ENCODE results near the gene BTF3L4. TPM values are rescaled to one million over a fixed set of nuclear protein-coding genes. Genes with fewer than 3 reads are reported as not detected.
A peak's percentile ranks its signal among the peaks of the same experiment; 100 is the strongest.
"Not testable (repeated sequence)": the region's sequence is repeated elsewhere in the genome, so short reads cannot be mapped to it uniquely, and the experiment has no call there.

BTF3L4 gene
- total RNA-seq, result 10 to 100 TPM; 20.2 to 29.8 TPM

- peaks cover 27% of the 10 kb centered on the region for H3K4me1 Mint-ChIP-seq
Measured at GRCh38 chr1:52056163-52056936, at the start of gene BTF3L4. Gene BTF3L4, plus strand, starts transcription at chr1:52056295. Its CDS starts 3,553 bp downstream, at chr1:52059848.

DNA sequence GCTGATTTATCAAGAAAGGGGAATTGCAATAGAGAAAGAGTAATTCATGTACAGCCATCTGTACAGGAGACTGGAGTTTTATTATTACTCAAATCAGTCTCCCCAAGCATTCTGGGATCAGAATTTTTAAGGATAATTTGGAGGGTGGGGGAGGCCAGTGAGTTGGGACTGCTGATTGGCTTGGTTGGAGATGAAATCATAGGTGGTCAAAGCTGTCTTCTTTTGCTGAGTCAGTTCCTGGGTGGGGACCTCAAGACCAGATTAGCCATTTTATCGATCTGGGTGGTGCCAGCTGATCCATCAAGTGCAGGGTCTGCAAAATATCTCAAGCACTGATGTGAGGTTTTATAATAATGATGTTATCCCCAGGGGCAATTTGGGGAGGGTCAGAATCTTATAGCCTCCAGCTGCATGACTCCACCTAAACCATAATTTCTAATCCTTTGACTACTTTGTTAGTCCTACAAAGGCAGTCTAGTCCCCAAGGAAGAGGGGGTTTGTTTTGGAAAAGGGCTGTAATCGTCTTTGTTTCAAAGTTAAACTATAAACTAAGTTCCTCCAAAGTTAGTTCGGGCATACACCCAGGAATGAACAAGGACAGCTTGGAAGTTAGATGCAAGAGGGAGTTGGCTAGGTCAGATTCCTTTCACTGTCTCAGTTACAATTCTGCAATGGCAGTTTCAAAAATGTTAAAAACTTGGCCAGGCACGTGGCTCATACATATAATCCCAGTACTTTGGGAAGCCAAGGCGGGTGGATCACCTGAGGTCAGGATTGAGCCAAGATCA lies 48.7 kb upstream of the BTF3L4 start:
- ATAC-seq (replicated peaks), result no peak
- Mint-ChIP-seq H3K36me3 (ENCODE audit: low read depth) (no peaks in the 10 kb centered on the region), H3K9me3 (no peaks in the 10 kb centered on the region), H3K4me3 (no peak overlapping the region), H3K27me3 (peaks cover 13% of the 10 kb centered on the region), H3K27ac (no peak overlapping the region), H3K4me1 (no peaks in the 10 kb centered on the region)

More at GRCh38 chr1:52056163-52056936, at the start of gene BTF3L4:
- peak within 1 kb of the TSS; percentile 98 for H3K27ac Mint-ChIP-seq
- H3K4me3 Mint-ChIP-seq, result peak within 1 kb of the TSS; percentile 100
- peak; percentile 94 for ATAC-seq (replicated peaks)
- peaks cover 85% of the 10 kb centered on the region for H3K36me3 Mint-ChIP-seq (ENCODE audit: low read depth)
- H3K27me3 Mint-ChIP-seq, result no peaks in the 10 kb centered on the region
- H3K9me3 Mint-ChIP-seq, result no peaks in the 10 kb centered on the region

GRCh38 chr1:52008071-52008809 lies 47.9 kb upstream of the BTF3L4 start:
- H3K27ac Mint-ChIP-seq, result no peak overlapping the region
- H3K36me3 Mint-ChIP-seq (ENCODE audit: low read depth), result no peaks in the 10 kb centered on the region
- peaks cover 13% of the 10 kb centered on the region for H3K27me3 Mint-ChIP-seq
- H3K4me3 Mint-ChIP-seq, result no peak overlapping the region
- no peak for ATAC-seq (replicated peaks)
- no peaks in the 10 kb centered on the region for H3K4me1 Mint-ChIP-seq
- H3K9me3 Mint-ChIP-seq, result no peaks in the 10 kb centered on the region

GRCh38 chr1:52022133-52022532 lies 34.0 kb upstream of the BTF3L4 start:
- ATAC-seq (replicated peaks), result no peak
- H3K9me3 Mint-ChIP-seq, result no peaks in the 10 kb centered on the region
- peaks cover 6% of the 10 kb centered on the region for H3K4me1 Mint-ChIP-seq

GRCh38 chr1:52026278-52026677 lies 29.8 kb upstream of the BTF3L4 start:
- H3K27ac Mint-ChIP-seq, result no peak overlapping the region
- H3K27me3 Mint-ChIP-seq, result no peaks in the 10 kb centered on the region
- H3K4me3 Mint-ChIP-seq, result no peak overlapping the region
- no peaks in the 10 kb centered on the region for H3K9me3 Mint-ChIP-seq
- peak; percentile 34 for ATAC-seq (replicated peaks)
- peaks cover 13% of the 10 kb centered on the region for H3K4me1 Mint-ChIP-seq
- peaks cover 79% of the 10 kb centered on the region for H3K36me3 Mint-ChIP-seq (ENCODE audit: low read depth)

More at GRCh38 chr1:52022133-52022532, 34.0 kb upstream of the BTF3L4 start:
- H3K27ac Mint-ChIP-seq, result no peak overlapping the region
- H3K4me3 Mint-ChIP-seq, result no peak overlapping the region
- peaks cover 74% of the 10 kb centered on the region for H3K36me3 Mint-ChIP-seq (ENCODE audit: low read depth)
- H3K27me3 Mint-ChIP-seq, result no peaks in the 10 kb centered on the region

GRCh38 chr1:52028328-52028727 lies 27.8 kb upstream of the BTF3L4 start:
- Mint-ChIP-seq H3K4me1 (peaks cover 20% of the 10 kb centered on the region), H3K4me3 (no peak overlapping the region), H3K9me3 (no peaks in the 10 kb centered on the region), H3K27me3 (no peaks in the 10 kb centered on the region), H3K27ac (no peak overlapping the region), H3K36me3 (ENCODE audit: low read depth) (peaks cover 81% of the 10 kb centered on the region)
- ATAC-seq (replicated peaks), result no peak

DNA sequence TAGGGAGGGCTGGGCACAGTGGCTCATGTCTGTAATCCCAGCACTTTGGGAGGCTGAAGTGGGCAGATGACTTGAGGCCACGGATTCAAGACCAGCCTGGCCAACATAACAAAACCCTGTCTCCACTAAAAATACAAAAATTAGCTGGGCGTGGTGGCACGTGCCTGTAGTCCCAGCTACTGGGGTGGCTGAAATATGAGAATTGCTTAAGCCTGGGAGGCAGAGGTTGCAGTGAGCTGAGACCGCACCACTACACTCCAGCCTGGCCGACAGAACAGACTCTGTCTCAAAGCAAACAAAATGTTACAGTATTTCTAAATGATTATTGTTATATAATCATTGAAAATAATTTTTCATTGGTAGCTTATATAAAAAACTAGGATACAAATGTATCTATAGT lies 27.3 kb upstream of the BTF3L4 start:
- H3K27ac Mint-ChIP-seq; H3K27me3 Mint-ChIP-seq; H3K9me3 Mint-ChIP-seq; ATAC-seq (replicated peaks); H3K4me3 Mint-ChIP-seq: not testable (repeated sequence)
- Mint-ChIP-seq H3K4me1 (peaks cover 21% of the 10 kb centered on the region), H3K36me3 (ENCODE audit: low read depth) (peaks cover 81% of the 10 kb centered on the region)

DNA sequence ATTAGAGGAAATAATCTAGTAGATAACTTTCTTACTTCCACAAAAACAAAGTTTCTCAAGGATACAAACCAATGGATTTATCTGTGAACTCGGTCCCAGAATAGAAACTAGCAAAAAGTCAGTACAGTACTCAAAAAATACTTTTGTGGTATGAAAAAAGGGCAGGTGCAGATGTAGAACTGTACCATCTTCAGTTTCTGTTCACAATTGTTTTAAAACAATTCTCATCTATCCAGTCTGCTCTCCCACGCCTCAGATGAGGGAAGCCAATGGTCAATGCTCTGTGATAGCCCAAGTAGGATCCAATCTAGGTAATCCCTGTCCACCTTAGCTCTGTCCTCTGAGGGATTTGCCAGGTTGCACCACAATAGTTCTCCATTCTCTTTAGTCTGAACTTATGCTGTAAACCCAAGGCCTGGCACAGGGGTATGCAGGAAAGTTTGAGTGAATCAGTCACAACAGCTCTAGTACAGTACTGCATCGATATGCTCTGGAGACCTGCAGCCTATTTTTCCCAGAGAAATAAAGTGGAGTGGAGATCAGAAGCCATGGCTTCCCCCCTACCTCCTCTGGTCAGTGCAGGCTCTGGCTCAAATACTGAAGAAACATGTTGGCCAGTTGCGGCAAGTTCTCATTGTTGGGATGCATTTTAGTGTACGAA lies 23.8 kb upstream of the BTF3L4 start:
- peaks cover 25% of the 10 kb centered on the region for H3K4me1 Mint-ChIP-seq
- peak; percentile 13 for ATAC-seq (replicated peaks)
- H3K9me3 Mint-ChIP-seq, result no peaks in the 10 kb centered on the region
- H3K4me3 Mint-ChIP-seq, result peak overlapping the region; percentile 87
- H3K27me3 Mint-ChIP-seq, result no peaks in the 10 kb centered on the region
- H3K36me3 Mint-ChIP-seq (ENCODE audit: low read depth), result peaks cover 57% of the 10 kb centered on the region
- H3K27ac Mint-ChIP-seq, result peak overlapping the region; percentile 96

DNA sequence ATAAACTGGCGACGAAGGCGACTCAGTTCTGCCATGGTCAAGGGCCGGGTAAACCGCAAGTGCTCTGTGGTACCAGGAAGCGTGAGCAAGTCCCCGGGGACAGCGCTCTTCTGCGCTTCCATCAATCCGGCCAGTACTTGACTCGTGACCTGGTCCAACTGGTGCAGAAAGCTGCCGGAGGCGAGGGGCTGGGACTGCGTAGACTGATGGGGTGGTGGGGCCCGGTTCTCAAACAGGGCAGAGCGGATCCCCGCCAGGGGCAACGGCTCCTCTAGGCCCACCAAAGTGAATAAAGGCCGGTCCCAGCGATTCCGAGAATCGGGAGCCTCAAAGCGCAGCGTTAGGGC lies 23.3 kb upstream of the BTF3L4 start:
- H3K36me3 Mint-ChIP-seq (ENCODE audit: low read depth), result peaks cover 59% of the 10 kb centered on the region
- ATAC-seq (replicated peaks), result peak; percentile 31
- peaks cover 25% of the 10 kb centered on the region for H3K4me1 Mint-ChIP-seq
- peak overlapping the region; percentile 87 for H3K4me3 Mint-ChIP-seq
- H3K27ac Mint-ChIP-seq, result peak overlapping the region; percentile 96
- no peaks in the 10 kb centered on the region for H3K27me3 Mint-ChIP-seq
- no peaks in the 10 kb centered on the region for H3K9me3 Mint-ChIP-seq

DNA sequence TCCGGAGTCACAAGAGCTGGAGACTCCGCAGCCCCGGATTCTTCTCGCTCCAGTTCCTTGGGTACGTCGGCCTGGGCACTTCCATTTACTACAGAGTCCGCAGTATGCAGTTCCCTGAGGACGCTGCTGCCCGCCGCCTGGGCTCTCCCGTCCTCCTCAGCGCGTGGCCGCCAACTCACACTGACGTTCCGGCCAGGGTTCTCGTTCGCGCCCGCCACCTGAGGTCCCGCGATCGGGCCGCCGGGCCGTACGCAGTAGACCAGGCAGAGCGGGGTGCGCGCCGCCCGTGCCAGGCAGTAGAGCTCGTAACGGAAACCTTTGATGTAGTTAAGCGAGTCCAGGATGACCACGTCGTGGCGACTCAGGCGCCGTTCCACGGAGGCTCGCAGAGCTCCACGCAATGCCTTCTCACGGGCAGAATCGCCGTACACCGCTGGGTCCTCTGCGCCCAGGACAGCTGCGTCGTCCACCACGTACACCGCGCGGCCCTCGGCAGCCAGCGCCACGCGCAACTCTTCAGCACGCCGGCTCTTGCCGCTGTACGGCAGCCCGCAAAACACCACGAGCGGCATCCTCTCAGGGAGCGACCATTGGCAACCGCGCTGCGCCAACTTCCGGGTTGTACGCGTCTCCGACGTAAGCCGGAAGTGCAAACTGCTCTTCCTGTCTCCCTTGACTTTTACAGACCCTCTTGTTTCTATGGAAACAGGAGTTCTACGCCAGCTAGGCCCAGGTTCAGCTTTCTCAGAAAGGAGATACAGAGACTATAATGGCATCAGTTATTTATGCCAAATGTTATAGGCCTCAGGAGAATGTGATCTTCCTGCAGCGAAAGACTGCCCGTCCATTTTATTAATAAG lies 22.7 kb upstream of the BTF3L4 start, which contains the start of gene KTI12:
Gene KTI12 (minus strand): TSS at position 621 of the 860 bp plus-strand sequence. CDS start 49 bp downstream, at position 572.
- no peaks in the 10 kb centered on the region for H3K27me3 Mint-ChIP-seq
- peak; percentile 97 for ATAC-seq (replicated peaks)
- H3K4me3 Mint-ChIP-seq, result peak within 1 kb of the TSS; percentile 87
- peaks cover 60% of the 10 kb centered on the region for H3K36me3 Mint-ChIP-seq (ENCODE audit: low read depth)
- H3K4me1 Mint-ChIP-seq, result peaks cover 25% of the 10 kb centered on the region
- peak within 1 kb of the TSS; percentile 96 for H3K27ac Mint-ChIP-seq
- no peaks in the 10 kb centered on the region for H3K9me3 Mint-ChIP-seq

- peak overlapping the region; percentile 96 for H3K27ac Mint-ChIP-seq
- H3K36me3 Mint-ChIP-seq (ENCODE audit: low read depth), result peaks cover 64% of the 10 kb centered on the region
- H3K4me1 Mint-ChIP-seq, result peaks cover 25% of the 10 kb centered on the region
- no peaks in the 10 kb centered on the region for H3K27me3 Mint-ChIP-seq
- no peak for ATAC-seq (replicated peaks)
- H3K9me3 Mint-ChIP-seq, result no peaks in the 10 kb centered on the region
- peak overlapping the region; percentile 87 for H3K4me3 Mint-ChIP-seq
Measured at GRCh38 chr1:52034050-52034384, 22.1 kb upstream of the BTF3L4 start.

GRCh38 chr1:52037402-52037814 lies 18.7 kb upstream of the BTF3L4 start:
- Mint-ChIP-seq H3K4me1 (peaks cover 7% of the 10 kb centered on the region), H3K27ac (no peak overlapping the region), H3K36me3 (ENCODE audit: low read depth) (peaks cover 74% of the 10 kb centered on the region), H3K9me3 (no peaks in the 10 kb centered on the region), H3K27me3 (no peaks in the 10 kb centered on the region), H3K4me3 (no peak overlapping the region)
- ATAC-seq (replicated peaks), result no peak

DNA sequence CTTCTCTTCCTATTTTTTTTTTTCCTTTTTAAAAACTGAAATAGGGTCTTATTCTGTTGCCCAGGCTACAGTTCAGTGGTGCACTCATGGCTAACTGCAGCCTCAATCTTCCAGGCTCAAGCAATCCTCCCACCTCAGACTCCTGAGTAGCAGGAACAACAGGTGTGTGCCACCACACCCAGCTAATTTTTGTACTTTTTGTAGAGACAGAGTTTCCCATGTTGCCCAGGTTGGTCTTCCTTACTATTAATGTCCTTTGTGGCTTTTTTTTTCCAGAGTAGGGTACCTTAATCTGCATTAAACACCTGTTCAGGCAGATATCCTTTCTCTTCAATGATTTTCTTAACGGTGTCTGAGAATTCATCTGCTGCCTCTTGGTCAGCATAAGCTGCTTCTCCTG lies 18.2 kb upstream of the BTF3L4 start:
- Mint-ChIP-seq H3K9me3 (no peaks in the 10 kb centered on the region), H3K27ac (no peak overlapping the region), H3K4me1 (peaks cover 6% of the 10 kb centered on the region), H3K4me3 (no peak overlapping the region), H3K36me3 (ENCODE audit: low read depth) (peaks cover 70% of the 10 kb centered on the region), H3K27me3 (no peaks in the 10 kb centered on the region)
- no peak for ATAC-seq (replicated peaks)
